Spleen (tissue), 11 donors: ENCODE results near the gene EDC3. TPM values are rescaled to one million over a fixed set of nuclear protein-coding genes. Genes with fewer than 3 reads are reported as not detected.

Experiments used
- DNase-seq: peaks from one replicate; pipeline ENCODE4 v3.0.0-alpha.2; 2020
- H3K27ac ChIP-seq, 8 donors: fragments of 200-600 bp; sonication (generic) in 7 of 8; 1 replicate in 4 of 8; 2 replicates in 4 of 8; pipeline versions ENCODE4 v1.5.0 to v1.8.0; 2016 to 2021; ENCODE audit warnings: inconsistent platforms in 4 of 8, mild to moderate bottlenecking in 4 of 8, moderate library complexity in 1 of 8
- H3K27me3 ChIP-seq, 7 donors: fragments of 200-600 bp; sonication (generic) in 6 of 7; replicated peaks in 1 of 7; 1 replicate in 4 of 7; 2 replicates in 3 of 7; pipeline versions ENCODE4 v1.5.0 to v1.8.0; 2016 to 2021; ENCODE audit warnings: inconsistent platforms in 3 of 7, mild to moderate bottlenecking in 1 of 7
- H3K36me3 ChIP-seq, 6 donors: fragments of 200-600 bp; sonication (generic) in 5 of 6; 1 replicate in 4 of 6; 2 replicates in 2 of 6; pipeline versions ENCODE4 v1.5.0 to v1.8.0; 2016 to 2021; ENCODE audit warnings: inconsistent platforms in 2 of 6
- H3K4me1 ChIP-seq, 6 donors: fragments of 200-600 bp; sonication (generic) in 5 of 6; 1 replicate in 3 of 6; 2 replicates in 3 of 6; pipeline versions ENCODE4 v1.5.0 to v1.8.0; 2016 to 2021; ENCODE audit warnings: inconsistent platforms in 3 of 6
- H3K4me3 ChIP-seq, 8 donors: fragments of 200-600 bp; sonication (generic) in 7 of 8; 1 replicate in 4 of 8; 2 replicates in 4 of 8; pipeline versions ENCODE4 v1.5.0 to v1.8.0; 2016 to 2021; ENCODE audit warnings: inconsistent platforms in 4 of 8, mild to moderate bottlenecking in 4 of 8, moderate library complexity in 2 of 8
- H3K9me3 ChIP-seq, 8 donors: fragments of 200-600 bp; sonication (generic) in 7 of 8; 1 replicate in 4 of 8; 2 replicates in 4 of 8; pipeline versions ENCODE4 v1.5.0 to v1.8.0; 2016 to 2021; ENCODE audit warnings: inconsistent platforms in 4 of 8
- POLR2A ChIP-seq, 3 donors: fragments of 450-650 bp; IDR thresholded peaks; one replicate each; pipeline ENCODE4 v1.5.1; 2017; ENCODE audit warnings: antibody characterized with exemption in 3 of 3, mild to moderate bottlenecking in 1 of 3
- POLR2AphosphoS5 ChIP-seq, 3 donors: sonication (generic); formaldehyde crosslinking; IDR thresholded peaks; one replicate each; pipeline ENCODE4 v1.5.1; 2017; ENCODE audit warnings: antibody characterized with exemption in 3 of 3
- WGBS, 5 donors: extraction: QIAGEN DNeasy Blood & Tissue Kit in 3 of 5; methylation state at CpG; one replicate each; pipeline versions ENCODE4 v1.1.5 to v1.1.7; 2013 to 2018; 5-methylcytosine and 5-hydroxymethylcytosine counted together
- intact Hi-C: fragments of 100-400 bp; cut with DNase I; formaldehyde crosslinking; loops from one replicate; pipeline ENCODE4 v1.15.0; 2023; ENCODE audit warnings: low total_unique reads
- polyA plus RNA-seq, 3 donors: library from polyadenylated mRNA; stranded (reverse); fragments of 200-250 nt; gene quantifications; one replicate each; pipeline ENCODE4 v1.2.1, GENCODE V29; 2013
- total RNA-seq, 7 donors: library from RNA; depleted of rRNA in 3 of 7; stranded (reverse); fragments of >200 nt in 3 of 7; fragmentation: NEBNext Ultra II Directional in 4 of 7; extraction: Animal tissue kit (Norgen Biotek cat#: 25700) in 4 of 7; gene quantifications; one replicate each; pipeline versions ENCODE4 v1.1.0 to v1.2.1, GENCODE V29; 2016 to 2021
- TF ChIP-seq, protein P1 (sequence below), 11 experiments: fragments of 200-600 bp in 7 of 11; fragments of 450-650 bp in 4 of 11; sonication (generic) in 4 of 11; IDR thresholded peaks in 8 of 11; conservative IDR thresholded peaks in 3 of 11; 1 replicate in 7 of 11; 2 replicates in 4 of 11; pipeline versions ENCODE4 v1.4.0 to v1.8.0; 2016 to 2021; ENCODE audit warnings: antibody characterized with exemption in 11 of 11, inconsistent platforms in 4 of 11, mild to moderate bottlenecking in 1 of 11
- donor health status: healthy with polysubstance abuse.
- donor health status: DM: no; HTN: no; CAD: no; lungs with moderate emphysema.
- donor health status: DM: no; HTN: no; CAD: no.
- donor health status: Bipolar disorder and iron deficiency.
- donor health status: healthy.
- donor health status: DM: no; HTN: no; CAD: no.
- donor health status: DM: yes; HTN: yes; CAD: no.

Gene EDC3
- total and polyA plus RNA-seq, 10 donors: 8.3 to 32.5 (median 17.9) TPM

DNA sequence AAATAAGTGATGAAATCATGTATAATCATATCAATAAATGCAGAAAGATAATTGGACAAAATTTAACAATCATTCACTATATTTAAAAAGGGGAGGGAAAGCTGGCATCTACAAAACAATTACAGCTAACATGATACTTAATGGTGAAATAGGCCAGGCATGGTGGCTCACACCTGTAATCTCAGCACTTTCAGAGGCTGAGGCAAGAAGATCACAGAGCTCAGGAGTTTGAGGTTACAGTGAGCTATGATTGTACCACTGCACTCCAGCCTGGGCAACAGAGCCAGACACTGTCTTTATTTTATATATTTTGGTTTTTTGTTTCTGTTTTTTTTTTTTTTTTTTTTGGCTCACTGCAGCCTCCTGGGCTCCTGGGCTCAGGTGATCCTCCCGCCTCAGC is 12.1 kb downstream of the EDC3 start:
- WGBS, 5 donors: 96 to 100% (median 100%) methylated on average over 1 of the region's 1 CpG
- H3K27ac ChIP-seq: no peak overlapping the region
- peaks cover 0 to 40% (median 7%) of the 10 kb centered on the region in 6 donors for H3K36me3 ChIP-seq
- H3K4me1 ChIP-seq: peaks cover 0 to 13% (median 0%) of the 10 kb centered on the region in 6 donors
- H3K4me3 ChIP-seq: no peak overlapping the region
- no peaks in the 10 kb centered on the region for H3K27me3 ChIP-seq
- intact Hi-C loops: no loop called here
- peaks cover 0 to 12% (median 11%) of the 10 kb centered on the region in 8 donors for H3K9me3 ChIP-seq
- TF ChIP-seq POLR2AphosphoS5 (IDR thresholded peaks at IDR 0.05) (no peak), POLR2A (IDR thresholded peaks at IDR 0.05) (no peak)
- TF ChIP-seq, protein P1, sequence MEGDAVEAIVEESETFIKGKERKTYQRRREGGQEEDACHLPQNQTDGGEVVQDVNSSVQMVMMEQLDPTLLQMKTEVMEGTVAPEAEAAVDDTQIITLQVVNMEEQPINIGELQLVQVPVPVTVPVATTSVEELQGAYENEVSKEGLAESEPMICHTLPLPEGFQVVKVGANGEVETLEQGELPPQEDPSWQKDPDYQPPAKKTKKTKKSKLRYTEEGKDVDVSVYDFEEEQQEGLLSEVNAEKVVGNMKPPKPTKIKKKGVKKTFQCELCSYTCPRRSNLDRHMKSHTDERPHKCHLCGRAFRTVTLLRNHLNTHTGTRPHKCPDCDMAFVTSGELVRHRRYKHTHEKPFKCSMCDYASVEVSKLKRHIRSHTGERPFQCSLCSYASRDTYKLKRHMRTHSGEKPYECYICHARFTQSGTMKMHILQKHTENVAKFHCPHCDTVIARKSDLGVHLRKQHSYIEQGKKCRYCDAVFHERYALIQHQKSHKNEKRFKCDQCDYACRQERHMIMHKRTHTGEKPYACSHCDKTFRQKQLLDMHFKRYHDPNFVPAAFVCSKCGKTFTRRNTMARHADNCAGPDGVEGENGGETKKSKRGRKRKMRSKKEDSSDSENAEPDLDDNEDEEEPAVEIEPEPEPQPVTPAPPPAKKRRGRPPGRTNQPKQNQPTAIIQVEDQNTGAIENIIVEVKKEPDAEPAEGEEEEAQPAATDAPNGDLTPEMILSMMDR (IDR thresholded peaks at IDR 0.05 in 8 of 11, conservative IDR thresholded peaks at IDR 0.05 in 3 of 11): no peak
- DNase-seq: no peak

DNA sequence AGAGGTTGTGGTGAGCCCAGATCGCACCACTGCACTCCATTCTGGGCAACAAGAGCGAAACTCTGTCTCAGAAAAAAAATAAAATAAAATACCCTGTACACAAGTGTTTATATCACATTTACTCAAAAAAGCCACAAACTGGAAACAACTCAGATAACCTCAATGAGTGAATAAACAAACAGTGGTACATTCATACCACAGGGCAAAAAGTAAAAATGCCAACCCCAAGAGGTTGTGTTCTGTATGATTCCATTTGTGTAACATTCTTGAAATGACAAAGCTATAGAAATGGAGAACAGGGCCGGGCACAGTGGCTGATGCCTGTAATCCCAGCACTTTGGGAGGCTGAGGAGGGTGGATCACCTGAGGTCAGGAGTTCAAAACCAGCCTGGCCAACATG is 12.9 kb downstream of the EDC3 start:
- DNase-seq: no peak
- Histone ChIP-seq H3K4me3 (no peak overlapping the region), H3K36me3 (peaks cover 0 to 40% (median 7%) of the 10 kb centered on the region in 6 donors), H3K4me1 (peaks cover 0 to 13% (median 0%) of the 10 kb centered on the region in 6 donors), H3K27me3 (no peaks in the 10 kb centered on the region), H3K9me3 (peaks cover 0 to 12% (median 11%) of the 10 kb centered on the region in 8 donors), H3K27ac (no peak overlapping the region)
- WGBS, 5 donors: 80 to 98% (median 93%) methylated on average over 3 of the region's 3 CpGs
- intact Hi-C loops: no loop called here
- TF ChIP-seq, protein P1 (IDR thresholded peaks at IDR 0.05 in 8 of 11, conservative IDR thresholded peaks at IDR 0.05 in 3 of 11): no peak
- TF ChIP-seq POLR2AphosphoS5 (IDR thresholded peaks at IDR 0.05): no peak
- no peak for TF ChIP-seq POLR2A (IDR thresholded peaks at IDR 0.05)

DNA sequence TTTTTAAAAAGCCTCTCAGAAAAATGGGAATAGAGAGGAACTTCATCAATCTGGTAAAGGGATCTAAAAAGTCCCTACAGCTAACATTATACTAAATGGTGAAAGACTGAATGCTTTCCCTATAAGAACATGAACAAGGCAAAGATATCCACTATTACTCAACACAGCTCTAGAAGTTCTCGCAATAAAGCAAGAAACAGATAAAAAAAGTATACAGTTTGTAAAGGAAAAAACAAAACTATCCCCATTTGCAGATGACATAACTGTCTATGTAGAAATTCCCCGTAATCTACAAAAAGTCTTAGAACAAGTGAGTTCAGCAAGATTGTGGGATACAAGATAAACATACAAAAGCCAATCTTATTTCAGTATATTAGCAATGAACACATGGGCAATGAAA is 15.4 kb downstream of the EDC3 start:
- intact Hi-C loops: no loop called here
- H3K27ac ChIP-seq: no peak overlapping the region
- H3K27me3 ChIP-seq: no peaks in the 10 kb centered on the region
- peaks cover 0 to 9% (median 0%) of the 10 kb centered on the region in 6 donors for H3K4me1 ChIP-seq
- peaks cover 0 to 12% (median 11%) of the 10 kb centered on the region in 8 donors for H3K9me3 ChIP-seq
- DNase-seq: no peak
- H3K36me3 ChIP-seq: peaks cover 0 to 22% (median 2%) of the 10 kb centered on the region in 6 donors
- 63 to 90% (median 85%) methylated on average over 2 of the region's 2 CpGs for WGBS, 5 donors
- no peak overlapping the region for H3K4me3 ChIP-seq
- TF ChIP-seq POLR2A (IDR thresholded peaks at IDR 0.05) (no peak), POLR2AphosphoS5 (IDR thresholded peaks at IDR 0.05) (no peak)
- TF ChIP-seq, protein P1 (IDR thresholded peaks at IDR 0.05 in 8 of 11, conservative IDR thresholded peaks at IDR 0.05 in 3 of 11): no peak

DNA sequence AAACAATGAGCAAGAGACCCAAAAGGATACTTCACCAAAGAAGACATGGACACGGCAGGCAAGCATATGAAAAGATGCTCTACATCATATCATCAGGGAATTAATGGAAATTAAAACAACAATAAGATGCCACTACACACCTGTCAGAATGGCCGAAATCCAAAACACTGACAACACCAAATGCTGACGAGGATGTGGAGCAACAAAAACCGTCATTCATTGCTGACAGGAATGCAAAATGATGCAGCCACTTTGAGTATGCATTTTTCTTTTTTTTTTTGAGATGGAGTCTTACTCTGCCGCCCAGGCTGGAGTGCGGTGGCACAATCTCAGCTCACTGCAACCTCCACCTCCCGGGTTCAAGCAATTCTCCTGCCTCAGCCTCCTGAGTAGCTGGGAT is 19.0 kb downstream of the EDC3 start:
- peaks cover 0 to 32% (median 21%) of the 10 kb centered on the region in 6 donors for H3K36me3 ChIP-seq
- intact Hi-C loops: no loop called here
- no peak for DNase-seq
- no peaks in the 10 kb centered on the region for H3K27me3 ChIP-seq
- H3K4me1 ChIP-seq: peaks cover 0 to 9% (median 0%) of the 10 kb centered on the region in 6 donors
- H3K27ac ChIP-seq: no peak overlapping the region
- H3K9me3 ChIP-seq: no peaks in the 10 kb centered on the region
- no peak for TF ChIP-seq POLR2A (IDR thresholded peaks at IDR 0.05)
- TF ChIP-seq POLR2AphosphoS5 (IDR thresholded peaks at IDR 0.05): no peak
- TF ChIP-seq, protein P1 (IDR thresholded peaks at IDR 0.05 in 8 of 11, conservative IDR thresholded peaks at IDR 0.05 in 3 of 11): no peak
- 88 to 97% (median 90%) methylated on average over 7 of the region's 7 CpGs for WGBS, 5 donors
- no peak overlapping the region for H3K4me3 ChIP-seq
